T-helper 1 cell treated with Interleukin-12 subunit alpha and Interleukin-12 subunit beta and Interleukin-4 antibody, amounts not matched to agents 30 μg/mL and 1 μg/mL, for 36 hours (primary cell): ENCODE results near the gene PLIN5.
"Not testable (repeated sequence)": the region's sequence is repeated elsewhere in the genome, so short reads cannot be mapped to it uniquely, and the experiment has no call there.

ENCODE experiments used
- H3K27ac Mint-ChIP-seq: one replicate; pipeline ENCODE4 v1.8.0; 2021; ENCODE audit warnings: mild to moderate bottlenecking, mixed read lengths
- H3K27me3 Mint-ChIP-seq: one replicate; pipeline ENCODE4 v1.8.0; 2021; ENCODE audit warnings: low read depth, mixed read lengths
- H3K36me3 Mint-ChIP-seq: one replicate; pipeline ENCODE4 v1.8.0; 2021; ENCODE audit warnings: low read depth, mixed read lengths
- H3K4me1 Mint-ChIP-seq: one replicate; pipeline ENCODE4 v1.8.0; 2021; ENCODE audit warnings: low read depth, mixed read lengths
- H3K4me3 Mint-ChIP-seq: one replicate; pipeline ENCODE4 v1.8.0; 2021; ENCODE audit warnings: mild to moderate bottlenecking, moderate library complexity, mixed read lengths
- H3K9me3 Mint-ChIP-seq: one replicate; pipeline ENCODE4 v1.8.0; 2021; ENCODE audit warnings: mixed read lengths

The PLIN5 gene

GRCh38 chr19:4575267-4576015, 40.4 kb upstream of the PLIN5 start:
- H3K4me1 Mint-ChIP-seq = no peaks in the 10 kb centered on the region
- H3K27ac Mint-ChIP-seq = no peak overlapping the region
- H3K36me3 Mint-ChIP-seq = no peaks in the 10 kb centered on the region
- H3K9me3 Mint-ChIP-seq = no peaks in the 10 kb centered on the region
- H3K27me3 Mint-ChIP-seq = peaks cover 33% of the 10 kb centered on the region
- no peak overlapping the region for H3K4me3 Mint-ChIP-seq

- no peak overlapping the region for H3K4me3 Mint-ChIP-seq
- H3K9me3 Mint-ChIP-seq = no peaks in the 10 kb centered on the region
- no peaks in the 10 kb centered on the region for H3K4me1 Mint-ChIP-seq
- H3K27ac Mint-ChIP-seq = no peak overlapping the region
- peaks cover 16% of the 10 kb centered on the region for H3K27me3 Mint-ChIP-seq
- H3K36me3 Mint-ChIP-seq = no peaks in the 10 kb centered on the region
Measured at GRCh38 chr19:4573682-4574081, 38.7 kb upstream of the PLIN5 start.

- H3K4me1 Mint-ChIP-seq = no peaks in the 10 kb centered on the region
- no peak overlapping the region for H3K27ac Mint-ChIP-seq
- H3K4me3 Mint-ChIP-seq = no peak overlapping the region
- H3K27me3 Mint-ChIP-seq = peaks cover 11% of the 10 kb centered on the region
- H3K9me3 Mint-ChIP-seq = no peaks in the 10 kb centered on the region
- H3K36me3 Mint-ChIP-seq = no peaks in the 10 kb centered on the region
Measured at GRCh38 chr19:4571305-4571917, 36.4 kb upstream of the PLIN5 start.

GRCh38 chr19:4570916-4571304, 35.9 kb upstream of the PLIN5 start:
- no peaks in the 10 kb centered on the region for H3K36me3 Mint-ChIP-seq
- H3K4me3 Mint-ChIP-seq = no peak overlapping the region
- no peak overlapping the region for H3K27ac Mint-ChIP-seq
- no peaks in the 10 kb centered on the region for H3K9me3 Mint-ChIP-seq
- peaks cover 6% of the 10 kb centered on the region for H3K27me3 Mint-ChIP-seq
- H3K4me1 Mint-ChIP-seq = no peaks in the 10 kb centered on the region

GRCh38 chr19:4570402-4570801, 35.4 kb upstream of the PLIN5 start:
- Mint-ChIP-seq H3K9me3 (no peaks in the 10 kb centered on the region), H3K4me1 (no peaks in the 10 kb centered on the region), H3K36me3 (no peaks in the 10 kb centered on the region), H3K4me3 (no peak overlapping the region), H3K27me3 (peaks cover 2% of the 10 kb centered on the region), H3K27ac (no peak overlapping the region)

- Mint-ChIP-seq H3K9me3 (no peaks in the 10 kb centered on the region), H3K4me3 (no peak overlapping the region), H3K27ac (no peak overlapping the region), H3K27me3 (no peaks in the 10 kb centered on the region), H3K36me3 (no peaks in the 10 kb centered on the region), H3K4me1 (no peaks in the 10 kb centered on the region)
Measured at GRCh38 chr19:4568886-4569285, 33.9 kb upstream of the PLIN5 start.

- no peak overlapping the region for H3K4me3 Mint-ChIP-seq
- H3K36me3 Mint-ChIP-seq = no peaks in the 10 kb centered on the region
- no peaks in the 10 kb centered on the region for H3K9me3 Mint-ChIP-seq
- H3K4me1 Mint-ChIP-seq = no peaks in the 10 kb centered on the region
- H3K27me3 Mint-ChIP-seq = no peaks in the 10 kb centered on the region
- H3K27ac Mint-ChIP-seq = no peak overlapping the region
Measured at GRCh38 chr19:4567584-4568071, 32.6 kb upstream of the PLIN5 start.

GRCh38 chr19:4566402-4567051, 31.5 kb upstream of the PLIN5 start:
- Mint-ChIP-seq H3K27ac (no peak overlapping the region), H3K4me1 (no peaks in the 10 kb centered on the region), H3K4me3 (no peak overlapping the region), H3K9me3 (no peaks in the 10 kb centered on the region), H3K27me3 (no peaks in the 10 kb centered on the region), H3K36me3 (no peaks in the 10 kb centered on the region)

GRCh38 chr19:4563562-4563961, 28.5 kb upstream of the PLIN5 start:
- not testable (repeated sequence) for H3K27ac Mint-ChIP-seq, H3K4me1 Mint-ChIP-seq, H3K4me3 Mint-ChIP-seq, H3K9me3 Mint-ChIP-seq, H3K27me3 Mint-ChIP-seq, H3K36me3 Mint-ChIP-seq

- not testable (repeated sequence) for H3K27me3 Mint-ChIP-seq, H3K27ac Mint-ChIP-seq, H3K4me1 Mint-ChIP-seq, H3K36me3 Mint-ChIP-seq, H3K4me3 Mint-ChIP-seq, H3K9me3 Mint-ChIP-seq
Measured at GRCh38 chr19:4562085-4562484, 27.1 kb upstream of the PLIN5 start.

GRCh38 chr19:4559569-4559968, 24.5 kb upstream of the PLIN5 start, which contains the start of gene SEMA6B:
Gene SEMA6B (minus strand): TSS chr19:4559684. CDS start chr19:4558457, 1,227 bp downstream.
- no peaks in the 10 kb centered on the region for H3K4me1 Mint-ChIP-seq
- no peaks in the 10 kb centered on the region for H3K9me3 Mint-ChIP-seq
- H3K4me3 Mint-ChIP-seq = no peak within 1 kb of the TSS
- H3K27ac Mint-ChIP-seq = no peak within 1 kb of the TSS
- H3K27me3 Mint-ChIP-seq = no peaks in the 10 kb centered on the region
- no peaks in the 10 kb centered on the region for H3K36me3 Mint-ChIP-seq

GRCh38 chr19:4557971-4558941, 23.2 kb upstream of the PLIN5 start:
- Mint-ChIP-seq H3K36me3 (no peaks in the 10 kb centered on the region), H3K4me3 (no peak overlapping the region), H3K27ac (no peak overlapping the region)

GRCh38 chr19:4557144-4557970, 22.3 kb upstream of the PLIN5 start:
- Mint-ChIP-seq H3K27ac (no peak overlapping the region), H3K4me3 (no peak overlapping the region)

More at GRCh38 chr19:4557971-4558941, 23.2 kb upstream of the PLIN5 start:
- no peaks in the 10 kb centered on the region for H3K4me1 Mint-ChIP-seq
- H3K9me3 Mint-ChIP-seq = no peaks in the 10 kb centered on the region
- no peaks in the 10 kb centered on the region for H3K27me3 Mint-ChIP-seq

More at GRCh38 chr19:4557144-4557970, 22.3 kb upstream of the PLIN5 start:
- Mint-ChIP-seq H3K9me3 (no peaks in the 10 kb centered on the region), H3K4me1 (no peaks in the 10 kb centered on the region), H3K36me3 (no peaks in the 10 kb centered on the region), H3K27me3 (no peaks in the 10 kb centered on the region)
